ENCODE results near the gene CHCHD1.
A peak's percentile ranks its signal among the peaks of the same experiment; 100 is the strongest.
"Not testable (repeated sequence)": the region's sequence is repeated elsewhere in the genome, so short reads cannot be mapped to it uniquely, and the experiment has no call there.

The CHCHD1 gene

GRCh38 chr10:73796035-73796434 lies 14.2 kb downstream of the CHCHD1 start:
- not testable (repeated sequence) for DNase-seq (ENCODE audit: low spot score); H3K79me1 ChIP-seq (ENCODE audit: low read depth, low read length); H2BK120ac ChIP-seq (ENCODE audit: low read depth, low read length); H3K27me3 ChIP-seq (ENCODE audit: control insufficient read depth in 3 of 3, insufficient read depth in 3 of 3, low read depth in 1 of 3, low read length in 3 of 3); H3K4me1 ChIP-seq (ENCODE audit: control insufficient read depth in 2 of 2, insufficient read depth in 1 of 2, low read depth in 1 of 2, low read length in 2 of 2); H2BK5ac ChIP-seq (ENCODE audit: low read length); H2BK12ac ChIP-seq (ENCODE audit: low read length); H3K23ac ChIP-seq (ENCODE audit: low read depth, low read length, poor library complexity); H3K14ac ChIP-seq (ENCODE audit: low read length); H4K8ac ChIP-seq (ENCODE audit: low read depth, low read length); H2BK15ac ChIP-seq (ENCODE audit: low read length); H3K27ac ChIP-seq (replicated peaks; ENCODE audit: low read length); H3K4me3 ChIP-seq (ENCODE audit: low read length in 2 of 2); H3K4ac ChIP-seq (ENCODE audit: low read length); H3K4me2 ChIP-seq (ENCODE audit: insufficient read depth, low read length, poor library complexity, severe bottlenecking); H2AK5ac ChIP-seq (ENCODE audit: low read depth, low read length); H3K18ac ChIP-seq (ENCODE audit: low read length); H3K9me3 ChIP-seq (replicated peaks in 1 of 2; ENCODE audit: control insufficient read depth in 2 of 2, insufficient read depth in 1 of 2, low read depth in 1 of 2, low read length in 2 of 2); H4K91ac ChIP-seq (ENCODE audit: low read depth, low read length, poor library complexity); H3K9ac ChIP-seq (ENCODE audit: low read depth, low read length, poor library complexity); H2AFZ ChIP-seq (ENCODE audit: low read length)
- H3K36me3 ChIP-seq (replicated peaks in 1 of 2; ENCODE audit: control insufficient read depth in 2 of 2, insufficient read depth in 2 of 2, low read length in 2 of 2), result peaks cover 58 to 95% of the 10 kb centered on the region in 2 donors
- WGBS, 2 donors (ENCODE audit: extremely low coverage in 2 of 2, insufficient read length in 2 of 2, insufficient replicate concordance in 1 of 2), result no CpG with 5 or more reads among the region's 8 CpGs

- H3K9ac ChIP-seq (ENCODE audit: low read depth, low read length, poor library complexity), result no peak overlapping the region
- no peak overlapping the region for H3K27ac ChIP-seq (replicated peaks; ENCODE audit: low read length)
- no peaks in the 10 kb centered on the region for H3K4me1 ChIP-seq (ENCODE audit: control insufficient read depth in 2 of 2, insufficient read depth in 1 of 2, low read depth in 1 of 2, low read length in 2 of 2)
- H3K27me3 ChIP-seq (ENCODE audit: control insufficient read depth in 3 of 3, insufficient read depth in 3 of 3, low read depth in 1 of 3, low read length in 3 of 3), result no peaks in the 10 kb centered on the region
- WGBS, 2 donors (ENCODE audit: extremely low coverage in 2 of 2, insufficient read length in 2 of 2, insufficient replicate concordance in 1 of 2), result no CpG with 5 or more reads among the region's 5 CpGs
- H2BK12ac ChIP-seq (ENCODE audit: low read length), result no peak overlapping the region
- peaks cover 57 to 95% of the 10 kb centered on the region in 2 donors for H3K36me3 ChIP-seq (replicated peaks in 1 of 2; ENCODE audit: control insufficient read depth in 2 of 2, insufficient read depth in 2 of 2, low read length in 2 of 2)
- DNase-seq (ENCODE audit: low spot score), result no peak
- no peak overlapping the region for H3K4me3 ChIP-seq (ENCODE audit: low read length in 2 of 2)
- no peak overlapping the region for H2AFZ ChIP-seq (ENCODE audit: low read length)
- no peak overlapping the region for H4K8ac ChIP-seq (ENCODE audit: low read depth, low read length)
- no peak overlapping the region for H3K18ac ChIP-seq (ENCODE audit: low read length)
- H3K4me2 ChIP-seq (ENCODE audit: insufficient read depth, low read length, poor library complexity, severe bottlenecking), result no peak overlapping the region
- no peak overlapping the region for H2AK5ac ChIP-seq (ENCODE audit: low read depth, low read length)
- H3K4ac ChIP-seq (ENCODE audit: low read length), result no peak overlapping the region
- H3K23ac ChIP-seq (ENCODE audit: low read depth, low read length, poor library complexity), result no peak overlapping the region
- no peak overlapping the region for H4K91ac ChIP-seq (ENCODE audit: low read depth, low read length, poor library complexity)
- no peak overlapping the region for H2BK15ac ChIP-seq (ENCODE audit: low read length)
- H2BK120ac ChIP-seq (ENCODE audit: low read depth, low read length), result no peak overlapping the region
- no peak overlapping the region for H3K14ac ChIP-seq (ENCODE audit: low read length)
- peaks cover 0 to 6% of the 10 kb centered on the region in 2 donors for H3K9me3 ChIP-seq (replicated peaks in 1 of 2; ENCODE audit: control insufficient read depth in 2 of 2, insufficient read depth in 1 of 2, low read depth in 1 of 2, low read length in 2 of 2)
- H3K79me1 ChIP-seq (ENCODE audit: low read depth, low read length), result peaks cover 4% of the 10 kb centered on the region
- no peak overlapping the region for H2BK5ac ChIP-seq (ENCODE audit: low read length)
These were observed 14.9 kb downstream of the CHCHD1 start for GRCh38 chr10:73796766-73797165.

- WGBS, 2 donors (ENCODE audit: extremely low coverage in 2 of 2, insufficient read length in 2 of 2, insufficient replicate concordance in 1 of 2), result no CpG with 5 or more reads among the region's 19 CpGs
- Histone ChIP-seq H2AFZ (ENCODE audit: low read length) (no peak overlapping the region), H3K9ac (ENCODE audit: low read depth, low read length, poor library complexity) (peak overlapping the region; percentile 36), H3K4me2 (ENCODE audit: insufficient read depth, low read length, poor library complexity, severe bottlenecking) (no peak overlapping the region), H3K14ac (ENCODE audit: low read length) (no peak overlapping the region), H3K23ac (ENCODE audit: low read depth, low read length, poor library complexity) (peak overlapping the region; percentile 61), H2BK5ac (ENCODE audit: low read length) (peak overlapping the region; percentile 70), H4K8ac (ENCODE audit: low read depth, low read length) (no peak overlapping the region), H3K27ac (replicated peaks; ENCODE audit: low read length) (no peak overlapping the region), H3K36me3 (replicated peaks in 1 of 2; ENCODE audit: control insufficient read depth in 2 of 2, insufficient read depth in 2 of 2, low read length in 2 of 2) (peaks cover 59 to 95% of the 10 kb centered on the region in 2 donors), H3K4me3 (ENCODE audit: low read length in 2 of 2) (no peak overlapping the region), H2BK15ac (ENCODE audit: low read length) (no peak overlapping the region), H3K27me3 (ENCODE audit: control insufficient read depth in 3 of 3, insufficient read depth in 3 of 3, low read depth in 1 of 3, low read length in 3 of 3) (no peaks in the 10 kb centered on the region), H2AK5ac (ENCODE audit: low read depth, low read length) (no peak overlapping the region), H4K91ac (ENCODE audit: low read depth, low read length, poor library complexity) (no peak overlapping the region), H2BK12ac (ENCODE audit: low read length) (no peak overlapping the region), H3K4ac (ENCODE audit: low read length) (no peak overlapping the region), H2BK120ac (ENCODE audit: low read depth, low read length) (no peak overlapping the region), H3K9me3 (replicated peaks in 1 of 2; ENCODE audit: control insufficient read depth in 2 of 2, insufficient read depth in 1 of 2, low read depth in 1 of 2, low read length in 2 of 2) (peaks cover 0 to 6% of the 10 kb centered on the region in 2 donors), H3K18ac (ENCODE audit: low read length) (no peak overlapping the region), H3K4me1 (ENCODE audit: control insufficient read depth in 2 of 2, insufficient read depth in 1 of 2, low read depth in 1 of 2, low read length in 2 of 2) (no peaks in the 10 kb centered on the region), H3K79me1 (ENCODE audit: low read depth, low read length) (peaks cover 4% of the 10 kb centered on the region)
- no peak for DNase-seq (ENCODE audit: low spot score)
These were observed 15.6 kb downstream of the CHCHD1 start for GRCh38 chr10:73797324-73798025.

GRCh38 chr10:73798087-73798486 lies 16.2 kb downstream of the CHCHD1 start:
- Histone ChIP-seq H2AK5ac (ENCODE audit: low read depth, low read length) (no peak overlapping the region), H3K23ac (ENCODE audit: low read depth, low read length, poor library complexity) (no peak overlapping the region), H2AFZ (ENCODE audit: low read length) (no peak overlapping the region), H4K8ac (ENCODE audit: low read depth, low read length) (no peak overlapping the region), H2BK15ac (ENCODE audit: low read length) (no peak overlapping the region), H3K4me3 (ENCODE audit: low read length in 2 of 2) (no peak overlapping the region), H3K9me3 (replicated peaks in 1 of 2; ENCODE audit: control insufficient read depth in 2 of 2, insufficient read depth in 1 of 2, low read depth in 1 of 2, low read length in 2 of 2) (peaks cover 0 to 6% of the 10 kb centered on the region in 2 donors), H3K4ac (ENCODE audit: low read length) (no peak overlapping the region), H3K4me2 (ENCODE audit: insufficient read depth, low read length, poor library complexity, severe bottlenecking) (no peak overlapping the region), H3K4me1 (ENCODE audit: control insufficient read depth in 2 of 2, insufficient read depth in 1 of 2, low read depth in 1 of 2, low read length in 2 of 2) (no peaks in the 10 kb centered on the region), H2BK5ac (ENCODE audit: low read length) (no peak overlapping the region), H2BK12ac (ENCODE audit: low read length) (no peak overlapping the region), H3K18ac (ENCODE audit: low read length) (no peak overlapping the region), H3K79me1 (ENCODE audit: low read depth, low read length) (peaks cover 4% of the 10 kb centered on the region), H4K91ac (ENCODE audit: low read depth, low read length, poor library complexity) (no peak overlapping the region), H3K27me3 (ENCODE audit: control insufficient read depth in 3 of 3, insufficient read depth in 3 of 3, low read depth in 1 of 3, low read length in 3 of 3) (no peaks in the 10 kb centered on the region), H3K36me3 (replicated peaks in 1 of 2; ENCODE audit: control insufficient read depth in 2 of 2, insufficient read depth in 2 of 2, low read length in 2 of 2) (peaks cover 60 to 95% of the 10 kb centered on the region in 2 donors), H3K9ac (ENCODE audit: low read depth, low read length, poor library complexity) (no peak overlapping the region), H3K27ac (replicated peaks; ENCODE audit: low read length) (no peak overlapping the region), H2BK120ac (ENCODE audit: low read depth, low read length) (no peak overlapping the region), H3K14ac (ENCODE audit: low read length) (no peak overlapping the region)
- WGBS, 2 donors (ENCODE audit: extremely low coverage in 2 of 2, insufficient read length in 2 of 2, insufficient replicate concordance in 1 of 2), result no CpG with 5 or more reads among the region's 6 CpGs
- DNase-seq (ENCODE audit: low spot score), result no peak

All from neuronal stem cell (in vitro differentiated cells).